SU-DHL-6 (cell line): ENCODE data around the gene HCN4.

Experiments
- EZH2phosphoT487 ChIP-seq: fragments of 200-600 bp; sonication (generic), shearing (Covaris generic); conservative IDR thresholded peaks from 2 replicates; pipeline ENCODE4 v1.6.1; 2018; ENCODE audit warnings: mild to moderate bottlenecking, antibody characterized with exemption, low read length, moderate library complexity, mixed read lengths
- TF ChIP-seq, protein P1 (sequence below): fragments of 200-600 bp; sonication (generic); IDR thresholded peaks from one replicate; pipeline ENCODE4 v1.5.1; 2017; ENCODE audit warnings: antibody characterized with exemption, mild to moderate bottlenecking, low read length, moderate library complexity; ENCODE audit not compliant: insufficient read depth, poor library complexity, severe bottlenecking

DNA sequence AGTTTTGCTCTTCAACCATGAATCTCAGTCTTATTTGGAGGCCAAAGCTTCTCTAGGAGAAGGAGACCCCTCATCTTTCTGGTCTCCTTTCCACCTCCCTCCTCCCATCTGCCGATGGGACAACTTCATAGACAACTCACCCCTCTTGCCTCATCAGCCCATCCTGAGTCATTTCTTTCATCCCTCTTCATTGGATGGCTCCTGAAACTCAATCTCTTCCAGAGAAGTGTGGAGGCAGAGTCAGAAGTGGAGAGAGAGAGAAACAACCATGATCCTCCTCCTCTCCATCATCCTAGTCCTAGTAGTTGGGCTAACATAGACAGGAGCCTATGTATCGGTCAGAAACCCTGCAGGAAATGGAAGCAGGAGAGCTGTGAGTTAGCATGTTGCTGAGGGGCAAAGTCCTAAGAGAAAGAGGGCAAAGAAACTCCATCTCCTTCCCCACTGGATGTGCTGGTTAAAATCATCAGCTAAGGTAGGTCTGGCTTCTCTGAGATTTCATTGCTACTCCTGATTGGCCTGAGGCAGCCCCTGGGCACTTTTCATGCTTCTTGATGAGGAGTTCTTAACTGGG, 21.3 kb upstream of the HCN4 start:
- TF ChIP-seq, protein P1, sequence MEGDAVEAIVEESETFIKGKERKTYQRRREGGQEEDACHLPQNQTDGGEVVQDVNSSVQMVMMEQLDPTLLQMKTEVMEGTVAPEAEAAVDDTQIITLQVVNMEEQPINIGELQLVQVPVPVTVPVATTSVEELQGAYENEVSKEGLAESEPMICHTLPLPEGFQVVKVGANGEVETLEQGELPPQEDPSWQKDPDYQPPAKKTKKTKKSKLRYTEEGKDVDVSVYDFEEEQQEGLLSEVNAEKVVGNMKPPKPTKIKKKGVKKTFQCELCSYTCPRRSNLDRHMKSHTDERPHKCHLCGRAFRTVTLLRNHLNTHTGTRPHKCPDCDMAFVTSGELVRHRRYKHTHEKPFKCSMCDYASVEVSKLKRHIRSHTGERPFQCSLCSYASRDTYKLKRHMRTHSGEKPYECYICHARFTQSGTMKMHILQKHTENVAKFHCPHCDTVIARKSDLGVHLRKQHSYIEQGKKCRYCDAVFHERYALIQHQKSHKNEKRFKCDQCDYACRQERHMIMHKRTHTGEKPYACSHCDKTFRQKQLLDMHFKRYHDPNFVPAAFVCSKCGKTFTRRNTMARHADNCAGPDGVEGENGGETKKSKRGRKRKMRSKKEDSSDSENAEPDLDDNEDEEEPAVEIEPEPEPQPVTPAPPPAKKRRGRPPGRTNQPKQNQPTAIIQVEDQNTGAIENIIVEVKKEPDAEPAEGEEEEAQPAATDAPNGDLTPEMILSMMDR, result no peak
- TF ChIP-seq EZH2phosphoT487, result no peak
